Activated CD4-positive, alpha-beta T cell treated with anti-CD3 and anti-CD28 coated beads for 1 hour (primary cell): ENCODE results near the gene RSBN1.
A peak's percentile ranks its signal among the peaks of the same experiment; 100 is the strongest.

ENCODE experiments used
- DNase-seq: peaks from one replicate; pipeline ENCODE4 v3.0.0-alpha.2; 2020

Gene RSBN1

GRCh38 chr1:113811156-113811887, 954 bp downstream of the RSBN1 start:
- peak; percentile 11 for DNase-seq

GRCh38 chr1:113809670-113810602, 2.3 kb downstream of the RSBN1 start:
- no peak for DNase-seq

DNA sequence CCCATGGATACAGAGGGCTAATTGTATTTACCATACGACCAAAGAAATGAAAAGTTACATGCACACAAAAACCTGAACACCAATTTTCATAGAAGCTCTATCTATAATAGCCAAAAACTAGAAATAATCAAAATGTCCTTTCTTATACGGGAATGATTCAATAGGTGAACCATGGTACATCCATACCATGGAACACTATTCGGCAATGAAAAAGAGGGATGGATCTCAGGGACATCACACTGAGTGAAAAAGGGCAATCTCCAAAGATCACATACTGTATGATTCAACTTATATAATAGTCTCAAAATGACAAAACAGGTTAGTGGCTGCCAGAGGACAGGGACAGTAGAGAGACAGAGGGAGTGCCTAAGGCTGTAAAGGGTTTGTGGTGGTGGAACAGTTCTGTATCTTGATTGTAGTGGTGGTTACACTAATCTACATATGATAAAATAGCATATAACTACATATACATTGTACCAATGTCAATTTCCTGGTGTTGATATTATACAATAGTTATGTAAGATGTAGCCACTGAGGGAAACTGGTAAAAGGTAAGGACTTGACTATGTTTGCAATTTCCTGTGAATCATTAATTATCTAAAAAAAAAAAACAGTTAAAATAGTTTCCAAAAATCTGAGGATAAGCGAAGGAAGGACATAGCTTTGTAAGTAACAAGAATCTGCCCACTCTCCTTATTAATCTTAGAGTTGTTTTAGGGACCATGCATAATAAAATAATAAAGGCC, 3.7 kb downstream of the RSBN1 start:
- DNase-seq, result no peak

DNA sequence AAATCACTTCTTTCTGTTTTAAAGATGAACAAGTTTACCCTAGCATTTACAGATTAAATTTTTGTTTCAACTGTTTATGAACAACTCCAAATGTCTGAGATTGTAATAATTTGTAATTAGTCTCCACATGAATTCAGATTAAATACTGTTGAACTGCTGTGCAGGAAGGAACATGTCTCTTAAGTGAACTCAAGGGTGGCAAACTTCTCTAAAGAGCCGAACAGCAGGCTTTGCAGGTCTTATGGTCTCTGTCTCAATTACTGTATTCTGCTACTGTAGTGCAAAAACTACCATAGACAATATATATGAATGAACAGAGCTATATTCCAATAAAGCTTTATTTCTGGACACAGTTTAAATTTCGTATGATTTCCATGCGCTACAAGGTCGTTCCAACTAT, 6.6 kb downstream of the RSBN1 start:
- DNase-seq, result no peak

DNA sequence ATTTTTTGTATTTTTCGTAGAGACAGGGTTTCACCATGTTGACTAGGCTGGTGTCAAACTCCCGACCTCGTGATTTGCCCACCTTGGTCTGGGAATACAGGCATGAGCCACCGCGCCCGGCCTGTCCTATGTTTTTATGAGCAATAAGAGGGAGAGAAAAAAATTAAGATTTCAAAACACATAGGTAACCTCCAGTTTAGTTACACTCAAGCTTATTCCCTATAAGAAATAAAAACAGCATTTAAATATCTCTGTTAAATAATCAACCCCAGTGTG, 7.1 kb downstream of the RSBN1 start:
- DNase-seq, result no peak

- no peak for DNase-seq
These were observed 7.6 kb downstream of the RSBN1 start for GRCh38 chr1:113804421-113805255.

- DNase-seq, result no peak
These were observed 9.8 kb downstream of the RSBN1 start for GRCh38 chr1:113802367-113803007.

DNA sequence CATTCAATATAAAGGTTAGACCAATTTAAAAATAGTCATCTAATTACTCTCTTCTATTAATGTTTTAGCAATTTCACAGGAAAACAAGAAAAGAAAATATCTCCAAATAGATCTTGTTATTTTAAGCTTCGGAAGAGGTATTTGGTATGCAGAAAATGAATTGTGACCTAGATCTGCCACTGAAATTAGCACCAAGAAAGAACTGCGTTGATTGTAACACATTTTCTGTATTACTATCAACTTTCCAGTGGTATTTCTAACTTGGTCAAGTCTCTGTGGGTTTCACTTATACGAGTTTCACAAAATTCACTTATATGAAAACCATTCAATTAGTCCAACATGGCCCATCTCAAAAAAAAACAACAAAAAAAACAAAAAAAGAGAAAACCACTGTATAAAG, 11.8 kb downstream of the RSBN1 start:
- no peak for DNase-seq

- no peak for DNase-seq
These were observed 14.8 kb downstream of the RSBN1 start for GRCh38 chr1:113797472-113797871.

- no peak for DNase-seq
These were observed 18.1 kb downstream of the RSBN1 start for GRCh38 chr1:113793878-113794834.

DNA sequence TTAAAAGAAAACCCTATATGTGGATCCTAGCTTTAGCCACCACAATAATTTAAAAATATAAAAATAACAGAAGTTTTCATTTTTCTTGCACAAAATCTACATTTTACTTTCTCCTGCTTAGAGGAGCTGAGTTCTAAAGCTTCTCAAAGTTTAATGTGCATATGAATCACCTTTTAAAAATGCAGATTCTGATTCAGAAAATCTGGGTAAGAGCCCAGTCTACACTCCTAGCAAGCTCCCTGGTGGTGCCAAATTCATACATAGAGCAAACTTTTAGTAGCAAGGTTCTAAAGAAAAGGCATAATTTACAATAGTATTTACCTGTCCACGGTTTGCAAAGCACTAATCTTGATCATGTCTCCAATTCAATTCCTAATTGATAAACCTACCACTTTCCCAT, 19.3 kb downstream of the RSBN1 start:
- no peak for DNase-seq

DNA sequence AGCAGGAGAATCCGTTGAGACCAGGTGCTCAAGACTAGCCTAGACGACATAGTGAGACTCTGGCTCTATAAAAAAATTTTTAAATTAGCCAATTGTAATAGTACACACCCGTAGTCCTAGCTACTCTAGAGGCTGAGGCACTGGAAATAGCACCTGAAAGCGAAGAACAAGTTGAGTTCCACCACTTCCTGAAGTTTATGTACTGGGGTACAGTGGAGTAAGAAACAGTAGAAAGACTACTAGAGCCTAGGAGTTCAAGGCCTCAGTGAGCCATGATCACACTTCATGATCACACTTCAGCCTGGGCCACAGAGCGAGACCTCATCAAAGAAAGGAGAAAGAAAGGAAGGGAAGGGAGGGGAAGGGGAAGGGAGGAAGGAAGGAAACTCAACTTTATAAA, 19.8 kb downstream of the RSBN1 start:
- no peak for DNase-seq

- no peak for DNase-seq
These were observed 23.5 kb downstream of the RSBN1 start for GRCh38 chr1:113788802-113789201.

DNA sequence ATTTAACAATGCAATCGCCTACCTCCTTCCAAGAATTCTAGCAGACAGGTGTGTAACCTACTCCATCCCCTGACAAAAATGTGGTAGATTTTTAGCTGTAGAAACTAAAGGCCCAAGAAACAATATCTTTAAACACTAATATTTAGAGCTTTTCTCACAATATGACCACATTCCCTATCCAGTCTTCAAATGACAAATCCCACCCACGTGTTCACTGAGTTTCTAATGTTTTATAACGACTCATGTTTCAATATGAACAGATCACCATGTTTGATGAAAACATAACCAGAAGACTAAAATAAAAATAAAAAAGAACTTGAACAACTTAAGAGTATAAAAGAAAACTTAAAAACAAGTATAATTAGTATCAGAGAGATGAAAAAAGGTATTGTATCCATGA, 24.6 kb downstream of the RSBN1 start:
- no peak for DNase-seq

DNA sequence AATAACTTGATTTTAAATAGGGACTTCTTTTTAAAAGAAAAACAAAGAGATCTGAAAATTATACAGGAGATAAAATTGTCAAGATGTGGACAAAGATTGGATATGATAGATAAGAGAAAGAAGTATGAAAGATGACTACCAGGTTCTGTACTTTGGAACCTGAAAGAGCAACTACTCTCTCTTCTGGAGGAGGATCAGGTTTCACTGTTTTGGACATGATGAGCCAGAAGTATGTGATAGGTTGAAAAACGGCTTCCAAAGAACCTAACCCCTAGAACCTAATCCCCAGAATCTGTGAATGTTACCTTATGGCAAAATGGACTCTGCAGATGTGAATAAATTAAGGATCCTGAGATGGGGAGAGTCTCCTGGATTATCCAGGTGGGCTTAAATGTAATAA, 26.2 kb downstream of the RSBN1 start:
- DNase-seq, result no peak

GRCh38 chr1:113784104-113784779, 28.0 kb downstream of the RSBN1 start:
- DNase-seq, result no peak

DNA sequence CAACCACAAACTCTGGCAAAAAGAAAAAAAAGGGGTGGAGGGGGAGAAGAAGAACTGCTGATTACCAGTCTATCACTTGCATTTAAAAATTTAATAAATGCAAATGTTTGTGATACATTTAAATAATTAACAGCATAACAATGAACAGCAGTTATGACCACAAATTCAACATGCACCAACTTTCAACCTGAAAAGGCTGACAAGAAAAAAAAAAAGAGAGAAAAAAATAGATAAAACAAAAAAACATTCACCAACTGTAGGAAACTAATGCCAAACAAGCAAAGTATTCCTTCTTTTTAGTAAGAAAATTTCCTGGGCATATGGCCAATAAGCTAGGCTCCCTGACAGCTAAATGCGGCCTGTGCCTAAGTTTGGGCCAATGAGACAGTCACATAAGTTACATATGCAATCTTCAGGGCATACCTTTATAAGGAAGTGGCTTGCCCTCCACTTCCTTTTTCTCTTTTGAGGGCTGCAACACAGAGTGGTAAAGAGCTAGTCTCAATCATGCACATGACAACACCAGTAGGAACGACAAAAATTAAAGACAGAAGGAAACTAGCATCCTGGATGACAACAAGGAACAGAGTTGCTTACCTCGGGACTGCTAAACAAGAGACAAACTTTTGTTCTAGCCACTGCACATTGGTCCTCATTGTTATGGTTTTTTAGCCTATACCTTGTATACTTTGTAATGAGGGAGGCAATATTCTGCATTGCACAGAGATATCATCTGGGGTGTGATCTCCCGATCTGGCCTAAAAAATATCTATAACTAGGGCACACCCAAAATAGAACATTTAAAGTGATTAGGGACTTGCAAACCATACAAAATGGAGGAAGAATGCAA, 28.8 kb downstream of the RSBN1 start:
- DNase-seq, result peak; percentile 11

DNA sequence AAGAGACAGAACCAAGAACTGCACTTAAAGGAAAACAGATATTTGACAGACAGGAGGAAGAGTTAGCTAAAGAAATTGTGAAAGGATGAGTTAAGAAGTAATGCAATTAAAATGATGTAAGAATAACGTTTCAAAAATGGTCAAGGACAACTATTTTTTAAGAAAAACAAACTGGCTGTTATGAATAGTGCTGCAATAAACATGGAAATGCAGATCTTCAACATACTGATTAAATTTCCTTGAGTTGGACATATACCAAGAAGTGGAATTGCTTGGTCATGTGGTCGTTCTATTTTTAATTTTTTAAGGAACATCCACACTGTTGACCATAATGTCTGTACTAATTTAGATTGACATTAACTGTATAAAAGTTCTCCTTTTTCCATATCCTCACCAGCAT, 29.9 kb downstream of the RSBN1 start:
- DNase-seq, result no peak

GRCh38 chr1:113780374-113781146, 31.7 kb downstream of the RSBN1 start:
- no peak for DNase-seq
